Measurements from ENCODE around the gene PRSS56.

Gene PRSS56

GRCh38 chr2:232543928-232544631, 23.9 kb downstream of the PRSS56 start:
- TF ChIP-seq CTCF (IDR thresholded peaks at IDR 0.05; ENCODE audit: low read length, missing control alignments): no peak
- DNase-seq (ENCODE audit: low read depth): no peak
- no peak overlapping the region for H3K4me3 ChIP-seq (replicated peaks; ENCODE audit: low read depth, low read length)

GRCh38 chr2:232544674-232545073, 24.5 kb downstream of the PRSS56 start:
- no peak for DNase-seq (ENCODE audit: low read depth)
- TF ChIP-seq CTCF (IDR thresholded peaks at IDR 0.05; ENCODE audit: low read length, missing control alignments): no peak
- H3K4me3 ChIP-seq (replicated peaks; ENCODE audit: low read depth, low read length): no peak overlapping the region

- no peak for TF ChIP-seq CTCF (IDR thresholded peaks at IDR 0.05; ENCODE audit: low read length, missing control alignments)
- no peak overlapping the region for H3K4me3 ChIP-seq (replicated peaks; ENCODE audit: low read depth, low read length)
- DNase-seq (ENCODE audit: low read depth): no peak
These were observed 25.6 kb downstream of the PRSS56 start for GRCh38 chr2:232545511-232546375.

GRCh38 chr2:232547991-232548390, 27.8 kb downstream of the PRSS56 start:
- no peak overlapping the region for H3K4me3 ChIP-seq (replicated peaks; ENCODE audit: low read depth, low read length)
- DNase-seq (ENCODE audit: low read depth): no peak
- no peak for TF ChIP-seq CTCF (IDR thresholded peaks at IDR 0.05; ENCODE audit: low read length, missing control alignments)

- peak overlapping the region; percentile 95 for H3K4me3 ChIP-seq (replicated peaks; ENCODE audit: low read depth, low read length)
- no peak for TF ChIP-seq CTCF (IDR thresholded peaks at IDR 0.05; ENCODE audit: low read length, missing control alignments)
- peak; percentile 14 for DNase-seq (ENCODE audit: low read depth)
These were observed 29.6 kb downstream of the PRSS56 start for GRCh38 chr2:232549655-232550353.

GRCh38 chr2:232550354-232551249, 30.4 kb downstream of the PRSS56 start, which contains the start of the genes EIF4E2 and TIGD1:
EIF4E2 (plus strand) TSS chr2:232550689; CDS start chr2:232550725, 36 bp downstream.
TIGD1 (minus strand) TSS chr2:232550557; CDS start chr2:232549882, 675 bp downstream.
- peak within 1 kb of the TSS; percentile 95 for H3K4me3 ChIP-seq (replicated peaks; ENCODE audit: low read depth, low read length)
- peak; percentile 95 for DNase-seq (ENCODE audit: low read depth)
- no peak for TF ChIP-seq CTCF (IDR thresholded peaks at IDR 0.05; ENCODE audit: low read length, missing control alignments)
